ENCODE data around the gene TGFB1. TPM values are rescaled to one million over a fixed set of nuclear protein-coding genes. Genes with fewer than 3 reads are reported as not detected.

TGFB1 gene
- total and polyA plus RNA-seq, 9 of the 15 experiments (the other 6 are each of a cell fraction or from before 2014, with no cell fraction given): 0.24 to 159 (median 17.2) TPM

- TF ChIP-seq TFAP4 (CRISPR knock-in tag; IDR thresholded peaks at IDR 0.05; ENCODE audit: borderline replicate concordance): 0 out of 2 replicates have a peak, but pooled peaks have one; percentile 15
- TF ChIP-seq BRD9 (IDR thresholded peaks at IDR 0.05; ENCODE audit: low read depth, partially characterized antibody): no peak
- peak; percentile 28; the same call in 1 of the 2 replicates for TF ChIP-seq ETV1 (tag; conservative IDR thresholded peaks at IDR 0.05; ENCODE audit: low read depth)
- TF ChIP-seq ZNF76 (CRISPR knock-in tag; IDR thresholded peaks at IDR 0.05; ENCODE audit: borderline replicate concordance): no peak
- no peak for TF ChIP-seq RUNX1 (IDR thresholded peaks at IDR 0.05; ENCODE audit: low read depth)
- TF ChIP-seq ZNF146 (CRISPR knock-in tag; IDR thresholded peaks at IDR 0.05; ENCODE audit: unreplicated experiment): no peak
- TF ChIP-seq HNRNPK (IDR thresholded peaks at IDR 0.05; ENCODE audit: low read depth, low read length, poor library complexity, severe bottlenecking): no peak
- TF ChIP-seq IFI16 (CRISPR knock-in tag; IDR thresholded peaks at IDR 0.05): no peak
- TF ChIP-seq, protein P1, sequence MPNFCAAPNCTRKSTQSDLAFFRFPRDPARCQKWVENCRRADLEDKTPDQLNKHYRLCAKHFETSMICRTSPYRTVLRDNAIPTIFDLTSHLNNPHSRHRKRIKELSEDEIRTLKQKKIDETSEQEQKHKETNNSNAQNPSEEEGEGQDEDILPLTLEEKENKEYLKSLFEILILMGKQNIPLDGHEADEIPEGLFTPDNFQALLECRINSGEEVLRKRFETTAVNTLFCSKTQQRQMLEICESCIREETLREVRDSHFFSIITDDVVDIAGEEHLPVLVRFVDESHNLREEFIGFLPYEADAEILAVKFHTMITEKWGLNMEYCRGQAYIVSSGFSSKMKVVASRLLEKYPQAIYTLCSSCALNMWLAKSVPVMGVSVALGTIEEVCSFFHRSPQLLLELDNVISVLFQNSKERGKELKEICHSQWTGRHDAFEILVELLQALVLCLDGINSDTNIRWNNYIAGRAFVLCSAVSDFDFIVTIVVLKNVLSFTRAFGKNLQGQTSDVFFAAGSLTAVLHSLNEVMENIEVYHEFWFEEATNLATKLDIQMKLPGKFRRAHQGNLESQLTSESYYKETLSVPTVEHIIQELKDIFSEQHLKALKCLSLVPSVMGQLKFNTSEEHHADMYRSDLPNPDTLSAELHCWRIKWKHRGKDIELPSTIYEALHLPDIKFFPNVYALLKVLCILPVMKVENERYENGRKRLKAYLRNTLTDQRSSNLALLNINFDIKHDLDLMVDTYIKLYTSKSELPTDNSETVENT (CRISPR knock-in tag; IDR thresholded peaks at IDR 0.05): no peak
- TF ChIP-seq E2F3 (CRISPR knock-in tag; IDR thresholded peaks at IDR 0.05): no peak
- TF ChIP-seq BRD4 (IDR thresholded peaks at IDR 0.05): no peak
- no peak for TF ChIP-seq ZNF280A (IDR thresholded peaks at IDR 0.05; ENCODE audit: low read depth, partially characterized antibody)
- TF ChIP-seq ZNF668 (CRISPR knock-in tag; IDR thresholded peaks at IDR 0.05): no peak
- peak; percentile 65 for TF ChIP-seq POLR2A (conservative IDR thresholded peaks at IDR 0.05)
- no peak for TF ChIP-seq HMBOX1 (IDR thresholded peaks at IDR 0.05)
- TF ChIP-seq ARID1B (IDR thresholded peaks at IDR 0.05): peak; percentile 46; the same call in 1 of the 2 replicates
- TF ChIP-seq TRIM28 (IDR thresholded peaks at IDR 0.05): no peak
- no peak for TF ChIP-seq ZNF133 (CRISPR knock-in tag; IDR thresholded peaks at IDR 0.05)
- peak; percentile 49; the same call in 1 of the 2 replicates for TF ChIP-seq JUND (IDR thresholded peaks at IDR 0.05; ENCODE audit: borderline replicate concordance, low read depth, low read length)
- no peak for TF ChIP-seq JUND (tag; IDR thresholded peaks at IDR 0.05; ENCODE audit: borderline replicate concordance, low read depth, low read length)
- no peak for TF ChIP-seq ZNF583 (CRISPR knock-in tag; IDR thresholded peaks at IDR 0.05)
- TF ChIP-seq GATAD2B (IDR thresholded peaks at IDR 0.05; ENCODE audit: borderline replicate concordance): no peak
- no peak for TF ChIP-seq FOXJ2 (tag; IDR thresholded peaks at IDR 0.05)
Observed at GRCh38 chr19:41324921-41325639, 28.6 kb downstream of the TGFB1 start (continued).
